Activated CD8-positive, alpha-beta T cell treated with anti-CD3 and anti-CD28 coated beads, Interleukin-2, amount 10 ng/mL, durations not matched to agents 7 days and 5 days (primary cell): ENCODE data around the gene TAF11L12. TPM values are rescaled to one million over a fixed set of nuclear protein-coding genes. Genes with fewer than 3 reads are reported as not detected.
"Not testable (repeated sequence)": the region's sequence is repeated elsewhere in the genome, so short reads cannot be mapped to it uniquely, and the experiment has no call there.

Source experiments
- ATAC-seq: fragments of 150-1000 bp; cut with Tn5 transposase; one replicate; pipeline ENCODE4 v1.10.0; 2021; ENCODE audit warnings: moderate library complexity
- CTCF ChIA-PET: fragments of 350-600 bp; sonication (Branson Sonifier 250); formaldehyde crosslinking; loops from one replicate; lab custom pipeline; 2021; ENCODE audit warnings: antibody characterized with exemption; lab: Charles Lee
- POLR2A ChIA-PET: fragments of 350-600 bp; sonication (Branson Sonifier 250); formaldehyde crosslinking; loops from one replicate; lab custom pipeline; 2021; ENCODE audit warnings: antibody characterized with exemption; lab: Charles Lee
- DNase-seq: peaks from one replicate; pipeline ENCODE4 v3.0.0-alpha.2; 2020
- H3K27ac Mint-ChIP-seq: one replicate; pipeline ENCODE4 v1.8.0; 2021; ENCODE audit warnings: mild to moderate bottlenecking, mixed read lengths
- H3K27me3 Mint-ChIP-seq: one replicate; pipeline ENCODE4 v1.8.0; 2021; ENCODE audit warnings: low read depth, mixed read lengths
- H3K36me3 Mint-ChIP-seq: one replicate; pipeline ENCODE4 v1.8.0; 2021; ENCODE audit warnings: low read depth, mixed read lengths
- H3K4me1 Mint-ChIP-seq: one replicate; pipeline ENCODE4 v1.8.0; 2021; ENCODE audit warnings: low read depth, mixed read lengths
- H3K4me3 Mint-ChIP-seq: one replicate; pipeline ENCODE4 v1.8.0; 2021; ENCODE audit warnings: mild to moderate bottlenecking, mixed read lengths
- H3K9me3 Mint-ChIP-seq: one replicate; pipeline ENCODE4 v1.8.0; 2022; ENCODE audit warnings: mixed read lengths; ENCODE audit not compliant: insufficient read depth
- total RNA-seq, 2 experiments: library from RNA; stranded (reverse); gene quantifications; one replicate each; pipeline ENCODE4 v1.2.3, GENCODE V29; 2021

The TAF11L12 gene
- total RNA-seq, 2 experiments from 2014 or later, result not detected

DNA sequence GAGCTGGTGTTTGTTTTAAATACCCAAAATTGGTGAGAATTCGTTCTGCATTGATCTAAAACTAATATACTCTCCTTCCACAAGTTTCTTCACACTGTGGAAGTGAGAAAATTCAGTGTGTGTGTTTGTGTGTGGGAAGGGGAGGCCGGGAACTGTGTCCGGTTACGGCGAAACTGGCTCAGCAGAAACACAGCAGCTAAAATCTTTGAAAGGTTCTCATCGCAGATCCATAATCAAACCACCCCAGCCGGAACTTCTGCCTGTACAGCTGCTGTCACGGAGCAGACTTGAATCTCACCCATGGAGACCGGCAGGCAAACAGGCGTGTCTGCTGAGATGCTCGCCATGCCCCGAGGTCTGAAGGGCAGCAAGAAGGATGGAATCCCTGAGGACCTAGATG, 21.6 kb downstream of the TAF11L12 start, which contains the start of gene TAF11L13:
TAF11L13 (plus strand) TSS at position 301 of the 400 bp plus-strand sequence.
- H3K4me1 Mint-ChIP-seq, POLR2A ChIA-PET, H3K4me3 Mint-ChIP-seq, ATAC-seq, CTCF ChIA-PET, H3K36me3 Mint-ChIP-seq, H3K9me3 Mint-ChIP-seq, H3K27me3 Mint-ChIP-seq, DNase-seq, H3K27ac Mint-ChIP-seq: not testable (repeated sequence)

DNA sequence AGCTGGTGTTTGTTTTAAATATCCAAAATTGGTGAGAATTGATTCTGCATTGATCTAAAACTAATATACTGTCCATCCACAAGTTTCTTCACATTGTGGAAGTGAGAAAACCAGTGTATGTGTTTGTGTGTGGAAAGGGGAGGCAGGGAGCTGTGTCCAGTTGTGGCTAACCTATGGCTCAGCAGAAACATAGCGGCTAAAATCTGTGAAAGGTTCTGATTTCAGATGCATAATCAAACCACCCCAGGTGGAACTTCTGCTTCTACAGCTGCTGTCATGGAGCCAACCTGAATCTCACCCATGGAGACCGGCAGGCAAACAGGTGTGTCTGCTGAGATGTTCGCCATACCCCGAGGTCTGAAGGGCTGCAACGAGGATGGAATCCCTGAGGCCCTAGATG, 24.0 kb downstream of the TAF11L12 start, which contains the start of gene TAF11L14:
TAF11L14 (plus strand) TSS at position 301 of the 400 bp plus-strand sequence.
- H3K9me3 Mint-ChIP-seq, result peaks cover 5% of the 10 kb centered on the region
- no peaks in the 10 kb centered on the region for H3K4me1 Mint-ChIP-seq
- no peak for DNase-seq
- H3K27me3 Mint-ChIP-seq, result no peaks in the 10 kb centered on the region
- no peak for ATAC-seq
- no peaks in the 10 kb centered on the region for H3K36me3 Mint-ChIP-seq
- H3K4me3 Mint-ChIP-seq, result no peak within 1 kb of the TSS
- CTCF ChIA-PET, result no interaction called here
- POLR2A ChIA-PET, result no interaction called here
- H3K27ac Mint-ChIP-seq, result no peak within 1 kb of the TSS

DNA sequence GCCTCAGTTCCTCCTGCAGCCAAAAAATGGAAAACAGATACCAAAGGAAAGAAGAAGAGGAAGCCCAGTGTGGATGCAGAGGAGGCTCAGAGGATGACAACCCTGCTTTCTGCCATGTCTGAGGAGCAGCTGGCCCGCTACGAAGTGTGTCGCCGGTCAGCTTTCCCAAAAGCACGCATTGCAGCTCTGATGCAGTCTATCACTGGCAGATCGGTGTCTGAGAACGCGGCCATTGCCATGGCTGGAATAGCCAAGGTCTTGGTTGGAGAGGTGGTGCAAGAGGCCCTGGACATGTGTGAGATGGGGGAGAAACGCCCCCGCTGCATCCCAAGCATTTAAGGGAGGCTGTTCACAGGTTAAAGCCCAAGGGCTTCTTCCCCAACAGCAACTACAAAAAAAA, 39.0 kb downstream of the TAF11L12 start:
- POLR2A ChIA-PET, DNase-seq, CTCF ChIA-PET, H3K36me3 Mint-ChIP-seq, H3K4me3 Mint-ChIP-seq, H3K27ac Mint-ChIP-seq, ATAC-seq, H3K4me1 Mint-ChIP-seq, H3K27me3 Mint-ChIP-seq: not testable (repeated sequence)
- H3K9me3 Mint-ChIP-seq, result peaks cover 11% of the 10 kb centered on the region

DNA sequence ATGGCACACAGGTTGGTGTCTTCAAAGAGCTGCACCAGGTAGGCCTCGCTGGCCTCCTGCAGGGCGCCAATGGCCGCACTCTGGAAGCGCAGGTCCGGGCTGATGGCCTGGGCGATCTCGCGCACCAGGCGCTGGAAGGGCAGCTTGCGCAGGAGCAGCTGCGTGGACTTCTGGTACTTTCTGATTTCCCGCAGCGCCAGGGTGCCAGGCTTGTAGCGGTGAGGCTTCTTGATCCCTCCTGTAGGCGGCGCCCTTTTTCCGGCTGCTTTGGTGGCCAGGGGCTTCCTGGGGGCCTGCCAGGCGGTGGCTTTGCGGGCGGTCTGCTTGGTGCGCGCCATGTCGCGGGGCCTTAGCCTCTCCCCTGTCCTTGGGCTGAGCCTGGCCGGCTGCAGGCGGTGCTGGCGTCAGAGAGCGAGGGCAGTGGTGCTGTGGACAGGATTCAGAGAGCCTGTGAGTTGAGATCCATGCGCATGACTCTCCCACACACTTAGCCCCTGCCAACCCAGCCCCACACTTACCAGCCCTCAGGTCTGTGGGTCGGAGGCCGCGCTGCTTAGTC, 45.1 kb downstream of the TAF11L12 start:
- DNase-seq, ATAC-seq, POLR2A ChIA-PET, CTCF ChIA-PET, H3K27ac Mint-ChIP-seq, H3K36me3 Mint-ChIP-seq, H3K4me3 Mint-ChIP-seq, H3K4me1 Mint-ChIP-seq, H3K27me3 Mint-ChIP-seq: not testable (repeated sequence)
- H3K9me3 Mint-ChIP-seq, result peaks cover 21% of the 10 kb centered on the region

DNA sequence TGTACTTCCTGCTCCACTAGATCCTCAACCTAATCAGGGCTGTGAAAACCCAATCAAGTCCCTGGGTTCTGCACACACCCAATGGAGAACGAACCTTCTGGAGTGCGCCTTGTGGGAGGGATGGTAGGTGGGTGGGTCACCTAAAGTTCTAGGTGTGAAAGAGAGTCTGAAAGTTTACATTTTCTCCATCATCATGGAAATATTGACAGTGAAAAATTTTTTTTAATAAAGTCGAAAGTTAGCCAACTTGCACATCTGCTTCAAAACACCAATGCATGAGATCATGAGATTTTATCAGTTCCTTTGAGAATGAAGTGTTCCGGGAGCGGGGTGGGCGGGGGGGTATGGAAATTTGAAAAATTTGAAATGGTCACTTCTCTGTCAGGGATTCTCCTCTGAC, 45.7 kb downstream of the TAF11L12 start:
- CTCF ChIA-PET, result no interaction called here
- H3K27ac Mint-ChIP-seq, result no peak overlapping the region
- POLR2A ChIA-PET, result no interaction called here
- no peaks in the 10 kb centered on the region for H3K27me3 Mint-ChIP-seq
- ATAC-seq (no peak), DNase-seq (no peak)
- no peak overlapping the region for H3K4me3 Mint-ChIP-seq
- peaks cover 24% of the 10 kb centered on the region for H3K9me3 Mint-ChIP-seq
- H3K36me3 Mint-ChIP-seq, result no peaks in the 10 kb centered on the region
- H3K4me1 Mint-ChIP-seq, result no peaks in the 10 kb centered on the region

Other genes with a start within 250 kb of the TAF11L12 start
- gene TAF11L2, start 112.2 kb upstream of the TAF11L12 start, total RNA-seq, result not detected
- gene TAF11L3, start 92.0 kb upstream of the TAF11L12 start, total RNA-seq, result not detected
- not detected for gene TAF11L4, start 88.6 kb upstream of the TAF11L12 start, total RNA-seq
- gene TAF11L5, start 85.2 kb upstream of the TAF11L12 start, total RNA-seq, result not detected
- not detected for gene TAF11L6, start 81.7 kb upstream of the TAF11L12 start, total RNA-seq
- not detected for gene TAF11L7, start 24.6 kb upstream of the TAF11L12 start, total RNA-seq
- gene TAF11L8, start 19.4 kb upstream of the TAF11L12 start, total RNA-seq, result not detected
- gene TAF11L9, start 16.0 kb upstream of the TAF11L12 start, total RNA-seq, result not detected
- not detected for gene TAF11L10, start 12.6 kb upstream of the TAF11L12 start, total RNA-seq
- gene TAF11L11, start 6.2 kb upstream of the TAF11L12 start, total RNA-seq, result not detected
- gene TAF11L13, start 21.7 kb downstream of the TAF11L12 start, total RNA-seq, result not detected
- gene TAF11L14, start 24.1 kb downstream of the TAF11L12 start, total RNA-seq, result not detected